Brain microvascular endothelial cell (primary cell): ENCODE data around the gene PPP1R27.

Experiments
- DNase-seq: peaks from one replicate; pipeline ENCODE4 v3.0.0-alpha.2; 2020
- H3K27ac ChIP-seq: fragments of 250-450 bp; sonication (Bioruptor Pico); 2 replicates; pipeline ENCODE4 v1.5.1; 2020; ENCODE audit warnings: mild to moderate bottlenecking, moderate library complexity
- H3K27me3 ChIP-seq: fragments of 250-450 bp; sonication (Bioruptor Pico); replicated peaks from 2 replicates; pipeline ENCODE4 v1.5.1; 2020; ENCODE audit warnings: mild to moderate bottlenecking
- H3K36me3 ChIP-seq: fragments of 250-450 bp; sonication (Bioruptor Pico); replicated peaks from 2 replicates; pipeline ENCODE4 v1.5.1; 2020; ENCODE audit warnings: mild to moderate bottlenecking
- H3K4me3 ChIP-seq: 2 replicates; pipeline ENCODE4 v1.5.1; 2011; ENCODE audit warnings: low read depth, mild to moderate bottlenecking, control low read depth, low read length, moderate library complexity
- CTCF ChIP-seq: IDR thresholded peaks from 2 replicates; pipeline ENCODE4 v1.5.1; 2011; ENCODE audit warnings: low read depth, mild to moderate bottlenecking, moderate library complexity, low read length, control low read depth, inconsistent platforms; ENCODE audit errors: missing control alignments
- in situ Hi-C: cut with HindIII; loops from 2 replicates; pipeline ENCODE4 v1.10.0; 2017; ENCODE audit warnings: low sequenced_read_pairs, low pct_ligation_motif_present

Gene PPP1R27

GRCh38 chr17:81858967-81859905 lies 24.4 kb upstream of the PPP1R27 start:
- peak overlapping the region; percentile 75 for H3K27ac ChIP-seq
- H3K4me3 ChIP-seq = peak overlapping the region; percentile 73
- no peak for TF ChIP-seq CTCF
- no peaks in the 10 kb centered on the region for H3K27me3 ChIP-seq
- DNase-seq = no peak
- in situ Hi-C loops = no loop called here
- H3K36me3 ChIP-seq = peaks cover 43% of the 10 kb centered on the region

GRCh38 chr17:81858170-81858966 lies 23.5 kb upstream of the PPP1R27 start:
- H3K27me3 ChIP-seq = no peaks in the 10 kb centered on the region
- in situ Hi-C loops = no loop called here
- no peak for DNase-seq
- TF ChIP-seq CTCF = no peak
- H3K4me3 ChIP-seq = peak overlapping the region; percentile 73
- H3K27ac ChIP-seq = no peak overlapping the region
- peaks cover 51% of the 10 kb centered on the region for H3K36me3 ChIP-seq

- H3K36me3 ChIP-seq = peaks cover 77% of the 10 kb centered on the region
- TF ChIP-seq CTCF = no peak
- in situ Hi-C loops = no loop called here
- H3K4me3 ChIP-seq = no peak overlapping the region
- no peak for DNase-seq
- no peaks in the 10 kb centered on the region for H3K27me3 ChIP-seq
- H3K27ac ChIP-seq = no peak overlapping the region
Observed at GRCh38 chr17:81854974-81855774, 20.3 kb upstream of the PPP1R27 start.

- DNase-seq = no peak
- TF ChIP-seq CTCF = no peak
- in situ Hi-C loops = no loop called here
- H3K36me3 ChIP-seq = peaks cover 79% of the 10 kb centered on the region
- H3K27me3 ChIP-seq = no peaks in the 10 kb centered on the region
- no peak overlapping the region for H3K27ac ChIP-seq
- H3K4me3 ChIP-seq = no peak overlapping the region
Observed at GRCh38 chr17:81852237-81852636, 17.4 kb upstream of the PPP1R27 start.

- no peak overlapping the region for H3K27ac ChIP-seq
- H3K36me3 ChIP-seq = peaks cover 82% of the 10 kb centered on the region
Observed at GRCh38 chr17:81851423-81851822, 16.6 kb upstream of the PPP1R27 start.

More at GRCh38 chr17:81851423-81851822, 16.6 kb upstream of the PPP1R27 start:
- Histone ChIP-seq H3K27me3 (no peaks in the 10 kb centered on the region), H3K4me3 (no peak overlapping the region)
- in situ Hi-C loops = no loop called here
- no peak for DNase-seq
- TF ChIP-seq CTCF = no peak
